Skeletal muscle satellite cell (primary cell): Measurements from ENCODE around the gene LDB2.

ENCODE experiments used
- H3K27me3 ChIP-seq: 2 replicates; pipeline ENCODE4 v1.7.0; 2013; ENCODE audit warnings: low read length; ENCODE audit not compliant: control insufficient read depth, insufficient read depth
- H3K36me3 ChIP-seq: 2 replicates; pipeline ENCODE4 v1.7.0; 2013; ENCODE audit warnings: mild to moderate bottlenecking, control low read depth, low read length; ENCODE audit not compliant: insufficient read depth
- H3K4me1 ChIP-seq: 2 replicates; pipeline ENCODE4 v1.7.0; 2013; ENCODE audit warnings: low read length; ENCODE audit not compliant: control insufficient read depth, insufficient read depth
- H3K4me2 ChIP-seq: 2 replicates; pipeline ENCODE4 v1.7.0; 2013; ENCODE audit warnings: mild to moderate bottlenecking, low read length
- H3K4me3 ChIP-seq: 2 replicates; pipeline ENCODE4 v1.7.0; 2013; ENCODE audit warnings: low read length
- H3K9ac ChIP-seq: 2 replicates; pipeline ENCODE4 v1.7.0; 2013; ENCODE audit warnings: mild to moderate bottlenecking, low read depth, low read length, moderate library complexity
- H3K9me3 ChIP-seq: replicated peaks from 2 replicates; pipeline ENCODE4 v1.7.0; 2013; ENCODE audit warnings: mild to moderate bottlenecking, control low read depth, low read length

The LDB2 gene

GRCh38 chr4:16582526-16582925 lies 315.9 kb downstream of the LDB2 start:
- Histone ChIP-seq H3K4me1 (no peaks in the 10 kb centered on the region), H3K9ac (no peak overlapping the region), H3K27me3 (no peaks in the 10 kb centered on the region), H3K4me3 (no peak overlapping the region), H3K9me3 (no peaks in the 10 kb centered on the region), H3K36me3 (no peaks in the 10 kb centered on the region), H3K4me2 (no peak overlapping the region)

- H3K4me2 ChIP-seq = no peak overlapping the region
- H3K9ac ChIP-seq = no peak overlapping the region
- H3K4me3 ChIP-seq = no peak overlapping the region
- H3K36me3 ChIP-seq = no peaks in the 10 kb centered on the region
- no peaks in the 10 kb centered on the region for H3K9me3 ChIP-seq
- H3K27me3 ChIP-seq = no peaks in the 10 kb centered on the region
- H3K4me1 ChIP-seq = no peaks in the 10 kb centered on the region
Measured at GRCh38 chr4:16582036-16582435, 316.4 kb downstream of the LDB2 start.

GRCh38 chr4:16581117-16581516 lies 317.3 kb downstream of the LDB2 start:
- H3K27me3 ChIP-seq = no peaks in the 10 kb centered on the region
- no peaks in the 10 kb centered on the region for H3K36me3 ChIP-seq
- H3K9ac ChIP-seq = no peak overlapping the region
- no peak overlapping the region for H3K4me3 ChIP-seq
- no peak overlapping the region for H3K4me2 ChIP-seq
- no peaks in the 10 kb centered on the region for H3K9me3 ChIP-seq
- no peaks in the 10 kb centered on the region for H3K4me1 ChIP-seq

- Histone ChIP-seq H3K4me3 (no peak overlapping the region), H3K4me2 (no peak overlapping the region), H3K9me3 (no peaks in the 10 kb centered on the region), H3K9ac (no peak overlapping the region), H3K4me1 (no peaks in the 10 kb centered on the region), H3K27me3 (no peaks in the 10 kb centered on the region), H3K36me3 (no peaks in the 10 kb centered on the region)
Measured at GRCh38 chr4:16580514-16580913, 317.9 kb downstream of the LDB2 start.

GRCh38 chr4:16579866-16580265 lies 318.6 kb downstream of the LDB2 start:
- H3K4me2 ChIP-seq = no peak overlapping the region
- no peaks in the 10 kb centered on the region for H3K4me1 ChIP-seq
- H3K9ac ChIP-seq = no peak overlapping the region
- H3K9me3 ChIP-seq = no peaks in the 10 kb centered on the region
- no peaks in the 10 kb centered on the region for H3K36me3 ChIP-seq
- H3K4me3 ChIP-seq = no peak overlapping the region
- no peaks in the 10 kb centered on the region for H3K27me3 ChIP-seq

- H3K9me3 ChIP-seq = no peaks in the 10 kb centered on the region
- H3K4me1 ChIP-seq = no peaks in the 10 kb centered on the region
- H3K36me3 ChIP-seq = no peaks in the 10 kb centered on the region
- H3K4me2 ChIP-seq = no peak overlapping the region
- no peaks in the 10 kb centered on the region for H3K27me3 ChIP-seq
- no peak overlapping the region for H3K4me3 ChIP-seq
- no peak overlapping the region for H3K9ac ChIP-seq
Measured at GRCh38 chr4:16577177-16577576, 321.3 kb downstream of the LDB2 start.

- Histone ChIP-seq H3K4me1 (no peaks in the 10 kb centered on the region), H3K4me2 (no peak overlapping the region), H3K9ac (no peak overlapping the region), H3K27me3 (no peaks in the 10 kb centered on the region), H3K4me3 (no peak overlapping the region), H3K9me3 (no peaks in the 10 kb centered on the region), H3K36me3 (no peaks in the 10 kb centered on the region)
Measured at GRCh38 chr4:16574981-16575380, 323.5 kb downstream of the LDB2 start.

GRCh38 chr4:16573739-16574138 lies 324.7 kb downstream of the LDB2 start:
- Histone ChIP-seq H3K4me3 (no peak overlapping the region), H3K4me1 (no peaks in the 10 kb centered on the region), H3K9me3 (no peaks in the 10 kb centered on the region), H3K9ac (no peak overlapping the region), H3K27me3 (no peaks in the 10 kb centered on the region), H3K4me2 (no peak overlapping the region), H3K36me3 (no peaks in the 10 kb centered on the region)

- Histone ChIP-seq H3K9me3 (no peaks in the 10 kb centered on the region), H3K27me3 (no peaks in the 10 kb centered on the region), H3K4me1 (no peaks in the 10 kb centered on the region), H3K9ac (no peak overlapping the region), H3K4me3 (no peak overlapping the region), H3K4me2 (no peak overlapping the region), H3K36me3 (no peaks in the 10 kb centered on the region)
Measured at GRCh38 chr4:16573206-16573605, 325.2 kb downstream of the LDB2 start.

GRCh38 chr4:16572631-16573030 lies 325.8 kb downstream of the LDB2 start:
- H3K9ac ChIP-seq = no peak overlapping the region
- H3K4me1 ChIP-seq = no peaks in the 10 kb centered on the region
- no peak overlapping the region for H3K4me2 ChIP-seq
- H3K36me3 ChIP-seq = no peaks in the 10 kb centered on the region
- no peak overlapping the region for H3K4me3 ChIP-seq
- no peaks in the 10 kb centered on the region for H3K9me3 ChIP-seq
- no peaks in the 10 kb centered on the region for H3K27me3 ChIP-seq

- Histone ChIP-seq H3K36me3 (no peaks in the 10 kb centered on the region), H3K4me1 (no peaks in the 10 kb centered on the region), H3K27me3 (no peaks in the 10 kb centered on the region), H3K9ac (no peak overlapping the region), H3K4me3 (no peak overlapping the region), H3K9me3 (no peaks in the 10 kb centered on the region), H3K4me2 (no peak overlapping the region)
Measured at GRCh38 chr4:16572161-16572560, 326.3 kb downstream of the LDB2 start.

- Histone ChIP-seq H3K4me3 (no peak overlapping the region), H3K4me2 (no peak overlapping the region), H3K9me3 (no peaks in the 10 kb centered on the region), H3K36me3 (no peaks in the 10 kb centered on the region), H3K4me1 (no peaks in the 10 kb centered on the region), H3K9ac (no peak overlapping the region), H3K27me3 (no peaks in the 10 kb centered on the region)
Measured at GRCh38 chr4:16569790-16570189, 328.7 kb downstream of the LDB2 start.
